GM21737 (cell line): ENCODE data around the gene TIMM21.

Experiments used
- ATAC-seq: cut with Tn5 transposase; IDR thresholded peaks from one replicate; pipeline ENCODE4 v1.9.1; 2021; ENCODE audit warnings: mild to moderate bottlenecking, moderate library complexity; ENCODE audit not compliant: unreplicated experiment

TIMM21 gene

GRCh38 chr18:74146756-74147155 lies 1.6 kb upstream of the TIMM21 start:
- ATAC-seq = no peak

- no peak for ATAC-seq
These were observed 888 bp upstream of the TIMM21 start for GRCh38 chr18:74147491-74147778.

GRCh38 chr18:74148543-74149070 lies 284 bp downstream of the TIMM21 start:
- ATAC-seq = no peak

GRCh38 chr18:74149878-74150277 lies 1.6 kb downstream of the TIMM21 start:
- ATAC-seq = no peak

GRCh38 chr18:74152270-74152669 lies 3.9 kb downstream of the TIMM21 start:
- no peak for ATAC-seq

- ATAC-seq = no peak
These were observed 4.5 kb downstream of the TIMM21 start for GRCh38 chr18:74152857-74153256.

- no peak for ATAC-seq
These were observed 5.1 kb downstream of the TIMM21 start for GRCh38 chr18:74153377-74153776.

- no peak for ATAC-seq
These were observed 5.5 kb downstream of the TIMM21 start for GRCh38 chr18:74153793-74154192.

- ATAC-seq = no peak
These were observed 6.4 kb downstream of the TIMM21 start for GRCh38 chr18:74154716-74155115.

GRCh38 chr18:74155276-74155675 lies 7.0 kb downstream of the TIMM21 start:
- ATAC-seq = no peak

GRCh38 chr18:74163019-74163660 lies 14.8 kb downstream of the TIMM21 start:
- ATAC-seq = no peak

GRCh38 chr18:74166386-74166785 lies 18.1 kb downstream of the TIMM21 start:
- no peak for ATAC-seq

GRCh38 chr18:74171910-74172606 lies 23.7 kb downstream of the TIMM21 start:
- ATAC-seq = no peak

- no peak for ATAC-seq
These were observed 24.5 kb downstream of the TIMM21 start for GRCh38 chr18:74172697-74173433.

GRCh38 chr18:74173434-74173750 lies 25.1 kb downstream of the TIMM21 start:
- ATAC-seq = no peak

GRCh38 chr18:74175658-74176057 lies 27.3 kb downstream of the TIMM21 start:
- no peak for ATAC-seq

GRCh38 chr18:74178884-74179283 lies 30.6 kb downstream of the TIMM21 start:
- no peak for ATAC-seq

- ATAC-seq = no peak
These were observed 31.4 kb downstream of the TIMM21 start for GRCh38 chr18:74179623-74180199.

- ATAC-seq = no peak
These were observed 34.0 kb downstream of the TIMM21 start for GRCh38 chr18:74182335-74182734.

- ATAC-seq = no peak
These were observed 34.8 kb downstream of the TIMM21 start for GRCh38 chr18:74183130-74183529.

- ATAC-seq = no peak
These were observed 36.6 kb downstream of the TIMM21 start for GRCh38 chr18:74184875-74185274.

GRCh38 chr18:74185860-74186259 lies 37.5 kb downstream of the TIMM21 start:
- ATAC-seq = no peak
